ENCODE results near the gene GOLGB1. TPM values are rescaled to one million over a fixed set of nuclear protein-coding genes. Genes with fewer than 3 reads are reported as not detected.

GOLGB1 gene
- polyA plus RNA-seq, 2 of the 4 experiments (the other 2 are of a cell fraction), result 11.9 to 27.0 TPM

GRCh38 chr3:121677141-121677540, 72.4 kb downstream of the GOLGB1 start:
- Histone ChIP-seq H3K4me2 (no peak overlapping the region), H3K4me1 (no peaks in the 10 kb centered on the region), H3K4me3 (no peak overlapping the region), H3K9me3 (no peaks in the 10 kb centered on the region), H3K27ac (no peak overlapping the region)
- ChIA-PET POLR2A (no interaction called here), CTCF (interaction anchor here (0.9 kb wide), 1 partner anchor 33 kb away, joined by 3 read pairs; no protein-coding TSS in a partner anchor)
- 88% methylated on average over 2 of the region's 2 CpGs for WGBS (ENCODE audit: missing lambda C conversion rate)
- FAIRE-seq (no peak), DNase-seq (ENCODE audit: low read depth in 1 of 2, low spot score in 1 of 2) (no peak), ATAC-seq (no peak)
- TF ChIP-seq ESRRA (IDR thresholded peaks at IDR 0.05; ENCODE audit: borderline replicate concordance, low read length) (no peak), RAD21 (conservative IDR thresholded peaks at IDR 0.05 in 1 of 2, IDR thresholded peaks at IDR 0.05 in 1 of 2) (no peak), GATA3 (IDR thresholded peaks at IDR 0.05; ENCODE audit: borderline replicate concordance) (no peak), HES2 (IDR thresholded peaks at IDR 0.05) (no peak), MAX (IDR thresholded peaks at IDR 0.05) (no peak), HOXA7 (CRISPR knock-in tag; IDR thresholded peaks at IDR 0.05) (no peak), FOXS1 (CRISPR knock-in tag; IDR thresholded peaks at IDR 0.05) (no peak), CBX2 (IDR thresholded peaks at IDR 0.05; ENCODE audit: borderline replicate concordance, low read depth) (no peak), ELK1 (IDR thresholded peaks at IDR 0.05; ENCODE audit: low read depth, low read length) (no peak), HMGXB4 (CRISPR knock-in tag; IDR thresholded peaks at IDR 0.05; ENCODE audit: borderline replicate concordance) (no peak), MAFK (IDR thresholded peaks at IDR 0.05; ENCODE audit: partially characterized antibody) (no peak), HOXB5 (CRISPR knock-in tag; IDR thresholded peaks at IDR 0.05) (no peak), ZSCAN20 (CRISPR knock-in tag; IDR thresholded peaks at IDR 0.05) (no peak), HEYL (CRISPR knock-in tag; IDR thresholded peaks at IDR 0.05) (no peak), CEBPB (IDR thresholded peaks at IDR 0.05) (no peak), PHF8 (IDR thresholded peaks at IDR 0.05; ENCODE audit: borderline replicate concordance, low read depth) (no peak), ATOH8 (CRISPR knock-in tag; IDR thresholded peaks at IDR 0.05; ENCODE audit: low read depth) (no peak), ZC3H11A (IDR thresholded peaks at IDR 0.05) (no peak), FOSB (CRISPR knock-in tag; IDR thresholded peaks at IDR 0.05) (no peak), USF2 (IDR thresholded peaks at IDR 0.05) (no peak)

- FAIRE-seq (no peak), ATAC-seq (no peak), DNase-seq (ENCODE audit: low read depth in 1 of 2, low spot score in 1 of 2) (no peak)
- ChIA-PET POLR2A (no interaction called here), CTCF (no interaction called here)
- H3K4me1 ChIP-seq, result no peaks in the 10 kb centered on the region
- H3K9me3 ChIP-seq, result no peaks in the 10 kb centered on the region
- no peak overlapping the region for H3K4me3 ChIP-seq
- H3K27ac ChIP-seq, result no peak overlapping the region
- H3K4me2 ChIP-seq, result no peak overlapping the region
- no peak for TF ChIP-seq HMGXB4 (CRISPR knock-in tag; IDR thresholded peaks at IDR 0.05; ENCODE audit: borderline replicate concordance)
- no peak for TF ChIP-seq CTCF (IDR thresholded peaks at IDR 0.05)
- TF ChIP-seq RNF2 (IDR thresholded peaks at IDR 0.05; ENCODE audit: borderline replicate concordance, low read depth), result no peak
- TF ChIP-seq ATOH8 (CRISPR knock-in tag; IDR thresholded peaks at IDR 0.05; ENCODE audit: low read depth), result no peak
- no peak for TF ChIP-seq RARB (CRISPR knock-in tag; IDR thresholded peaks at IDR 0.05)
- no peak for TF ChIP-seq HEYL (CRISPR knock-in tag; IDR thresholded peaks at IDR 0.05)
- TF ChIP-seq MYC (IDR thresholded peaks at IDR 0.05; ENCODE audit: borderline replicate concordance, low read length), result no peak
- TF ChIP-seq ZSCAN20 (CRISPR knock-in tag; IDR thresholded peaks at IDR 0.05), result no peak
- no peak for TF ChIP-seq NPAS2 (CRISPR knock-in tag; IDR thresholded peaks at IDR 0.05; ENCODE audit: borderline replicate concordance)
- TF ChIP-seq CHD4 (IDR thresholded peaks at IDR 0.05; ENCODE audit: borderline replicate concordance), result no peak
- TF ChIP-seq JUN (IDR thresholded peaks at IDR 0.05), result no peak
- no peak for TF ChIP-seq KDM5A (IDR thresholded peaks at IDR 0.05)
Measured at GRCh38 chr3:121670676-121671075, 78.9 kb downstream of the GOLGB1 start.
